Cardiac septum (tissue), 1 donor: ENCODE measurements around the gene TMEM87B. TPM values are rescaled to one million over a fixed set of nuclear protein-coding genes. Genes with fewer than 3 reads are reported as not detected.

ENCODE experiments used
- DNase-seq: peaks from one replicate; pipeline ENCODE4 v3.0.0-alpha.2; 2020; ENCODE audit warnings: low spot score
- intact Hi-C: fragments of 100-400 bp; cut with DNase I; formaldehyde crosslinking; loops from one replicate; pipeline ENCODE4 v1.14.0; 2022
- total RNA-seq: library from RNA; stranded (reverse); fragmentation: NEBNext Ultra II Directional; extraction: Animal tissue kit (Norgen Biotek cat#: 25700); gene quantifications from one replicate; pipeline ENCODE4 v1.2.1, GENCODE V29; 2021
- donor health status: DM: no; HTN: no; CAD: no.

Gene TMEM87B
- total RNA-seq, 1 donor from 2014 or later, result 11.0 TPM

- no peak for DNase-seq
- intact Hi-C loops, result no loop called here
Observed at GRCh38 chr2:112142525-112143078, 87.5 kb downstream of the TMEM87B start.

GRCh38 chr2:112143150-112143549 lies 88.1 kb downstream of the TMEM87B start:
- no peak for DNase-seq
- intact Hi-C loops, result no loop called here

- no peak for DNase-seq
- intact Hi-C loops, result loop anchor here (5.0 kb wide), 1 partner anchor 88 kb away; the partner anchor contains the start of gene TMEM87B
Observed at GRCh38 chr2:112144966-112145365, 89.9 kb downstream of the TMEM87B start.

- DNase-seq, result no peak
- intact Hi-C loops, result loop anchor here (5.0 kb wide), 1 partner anchor 90 kb away; the partner anchor contains the start of gene TMEM87B
Observed at GRCh38 chr2:112147382-112148168, 92.5 kb downstream of the TMEM87B start.

- no peak for DNase-seq
- intact Hi-C loops, result loop anchor here (5.0 kb wide), 1 partner anchor 91 kb away; the partner anchor contains the start of gene TMEM87B
Observed at GRCh38 chr2:112148477-112148876, 93.4 kb downstream of the TMEM87B start.

- DNase-seq, result no peak
Observed at GRCh38 chr2:112149194-112149593, 94.1 kb downstream of the TMEM87B start.

GRCh38 chr2:112149866-112150435 lies 94.9 kb downstream of the TMEM87B start:
- no peak for DNase-seq
- intact Hi-C loops, result loop anchor here (5.0 kb wide), 1 partner anchor 93 kb away; the partner anchor contains the start of gene TMEM87B

More at GRCh38 chr2:112149194-112149593, 94.1 kb downstream of the TMEM87B start:
- intact Hi-C loops, result loop anchor here (5.0 kb wide), 1 partner anchor 92 kb away; the partner anchor contains the start of gene TMEM87B

DNA sequence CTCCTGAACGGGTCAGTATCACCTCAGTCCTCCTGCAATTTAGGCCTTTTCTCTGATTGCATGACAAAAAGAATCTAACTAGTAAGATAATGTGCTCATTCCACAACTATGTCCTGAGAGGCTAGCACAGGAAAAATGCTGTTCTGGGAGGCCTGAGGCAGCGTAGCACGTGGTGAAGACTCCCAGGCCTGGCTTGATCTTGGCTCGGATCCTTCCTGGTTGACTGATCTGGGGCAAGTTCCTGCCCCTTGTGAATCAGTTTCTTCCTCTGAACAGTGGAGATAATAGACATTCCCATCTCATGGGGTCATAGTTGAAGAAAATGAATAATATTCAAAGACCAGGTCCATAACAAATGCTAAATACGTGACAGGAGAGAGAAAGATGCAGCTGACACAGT lies 95.4 kb downstream of the TMEM87B start:
- no peak for DNase-seq
- intact Hi-C loops, result no loop called here

DNA sequence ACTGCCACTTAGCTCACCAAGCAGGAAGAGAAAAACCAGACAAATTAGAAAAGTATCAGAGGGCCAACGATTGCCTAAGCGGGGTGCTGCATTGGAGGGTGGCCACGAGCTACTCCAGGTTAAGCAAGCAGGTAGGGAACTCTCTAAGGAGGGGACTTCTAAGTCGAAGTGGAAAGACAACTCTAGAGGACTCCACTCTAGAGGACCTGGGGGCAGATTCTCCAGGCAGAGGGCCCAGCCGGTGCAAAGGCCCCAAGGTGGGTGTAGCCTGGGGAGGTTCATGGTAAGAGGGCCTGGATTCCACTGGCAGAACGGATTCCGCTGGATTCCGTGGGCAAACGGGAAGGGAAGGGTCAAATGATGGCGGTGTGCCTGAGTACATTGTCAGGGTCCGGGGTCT lies 95.8 kb downstream of the TMEM87B start:
- no peak for DNase-seq

DNA sequence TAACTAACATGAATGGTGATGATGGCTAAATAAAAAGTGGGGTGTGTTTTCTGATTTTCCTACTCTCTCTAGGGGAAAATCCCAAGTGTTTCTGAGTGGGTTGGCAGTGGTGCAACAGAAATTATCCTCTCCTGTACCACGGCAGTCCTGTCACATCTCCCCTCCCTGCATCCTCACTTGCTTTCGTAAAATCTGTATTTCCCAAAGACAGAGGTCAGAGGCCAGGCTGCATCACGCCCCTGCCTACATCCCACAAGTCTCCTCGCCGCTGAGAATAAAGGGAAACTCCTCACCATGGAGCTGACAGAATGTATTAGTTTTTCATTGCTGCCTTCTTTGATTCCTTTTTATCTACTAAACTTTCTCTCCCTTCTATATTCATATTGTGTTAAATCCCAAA lies 96.2 kb downstream of the TMEM87B start:
- DNase-seq, result no peak
- intact Hi-C loops, result no loop called here

More for the DNA sequence above, 95.8 kb downstream of the TMEM87B start:
- intact Hi-C loops, result no loop called here

DNA sequence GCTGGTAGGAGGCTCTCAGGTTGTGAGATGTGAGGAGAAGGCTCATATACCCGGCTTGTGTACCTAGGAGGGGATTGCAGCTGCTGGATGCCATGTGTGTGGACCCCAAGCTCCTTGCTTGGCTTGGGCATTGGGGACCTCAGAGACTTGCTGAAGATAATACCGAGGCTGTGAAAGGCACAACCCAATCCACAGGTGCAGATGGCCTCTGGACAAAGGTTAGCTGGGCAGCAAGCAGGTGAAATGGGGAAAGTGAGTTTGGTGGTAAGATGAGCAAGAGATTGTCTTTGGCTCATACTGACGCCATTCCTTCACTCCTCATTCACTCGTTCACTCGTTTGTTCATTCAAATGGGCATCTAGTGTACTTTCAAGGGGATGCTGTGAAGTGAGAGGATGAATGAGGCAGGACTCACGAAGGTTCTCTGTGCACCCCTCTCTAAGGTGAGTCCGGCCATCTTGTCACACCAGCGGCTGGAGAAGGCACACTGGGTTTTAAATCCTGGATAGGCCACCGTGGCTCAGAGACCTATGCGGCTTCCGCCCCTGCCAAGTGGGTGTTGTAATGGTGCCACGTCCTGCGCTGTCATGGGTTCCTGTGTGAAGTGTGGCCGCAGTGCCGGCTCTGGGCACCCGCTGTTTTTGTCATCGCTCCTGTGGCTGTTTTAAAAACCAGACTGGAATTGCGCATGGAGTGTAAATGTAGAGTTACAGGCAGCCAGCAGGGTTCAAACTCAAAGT lies 96.8 kb downstream of the TMEM87B start:
- intact Hi-C loops, result no loop called here
- DNase-seq, result no peak

- intact Hi-C loops, result no loop called here
- DNase-seq, result no peak
Observed at GRCh38 chr2:112152476-112153178, 97.6 kb downstream of the TMEM87B start.

DNA sequence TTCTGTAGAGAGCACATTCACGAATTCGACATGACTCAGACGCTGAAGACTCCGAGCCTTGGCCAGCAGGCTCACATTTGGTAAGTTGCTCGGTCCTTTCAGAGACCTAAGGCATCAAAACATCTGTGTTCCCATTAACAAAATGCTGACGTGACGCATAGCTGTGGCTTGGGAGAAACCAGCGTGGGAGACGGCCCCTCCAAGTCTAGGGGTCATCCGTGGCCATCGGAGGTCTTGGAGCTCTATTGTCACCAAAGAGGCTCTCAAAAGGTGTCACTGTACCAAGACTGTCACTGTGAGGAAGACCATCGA lies 98.1 kb downstream of the TMEM87B start:
- intact Hi-C loops, result no loop called here

GRCh38 chr2:112153501-112153900 lies 98.4 kb downstream of the TMEM87B start:
- intact Hi-C loops, result no loop called here
- DNase-seq, result no peak

More for the DNA sequence above, 98.1 kb downstream of the TMEM87B start:
- DNase-seq, result no peak

GRCh38 chr2:112154246-112155117 lies 99.4 kb downstream of the TMEM87B start:
- no peak for DNase-seq
- intact Hi-C loops, result no loop called here

GRCh38 chr2:112155331-112156151 lies 100.5 kb downstream of the TMEM87B start:
- intact Hi-C loops, result no loop called here
- no peak for DNase-seq

- intact Hi-C loops, result no loop called here
- no peak for DNase-seq
Observed at GRCh38 chr2:112156152-112156986, 101.3 kb downstream of the TMEM87B start.
